ENCODE measurements around the gene NCBP2. TPM values are rescaled to one million over a fixed set of nuclear protein-coding genes. Genes with fewer than 3 reads are reported as not detected.

NCBP2 gene
- total RNA-seq, 6 experiments from 2014 or later: 12.9 to 24.6 (median 19.1) TPM

DNA sequence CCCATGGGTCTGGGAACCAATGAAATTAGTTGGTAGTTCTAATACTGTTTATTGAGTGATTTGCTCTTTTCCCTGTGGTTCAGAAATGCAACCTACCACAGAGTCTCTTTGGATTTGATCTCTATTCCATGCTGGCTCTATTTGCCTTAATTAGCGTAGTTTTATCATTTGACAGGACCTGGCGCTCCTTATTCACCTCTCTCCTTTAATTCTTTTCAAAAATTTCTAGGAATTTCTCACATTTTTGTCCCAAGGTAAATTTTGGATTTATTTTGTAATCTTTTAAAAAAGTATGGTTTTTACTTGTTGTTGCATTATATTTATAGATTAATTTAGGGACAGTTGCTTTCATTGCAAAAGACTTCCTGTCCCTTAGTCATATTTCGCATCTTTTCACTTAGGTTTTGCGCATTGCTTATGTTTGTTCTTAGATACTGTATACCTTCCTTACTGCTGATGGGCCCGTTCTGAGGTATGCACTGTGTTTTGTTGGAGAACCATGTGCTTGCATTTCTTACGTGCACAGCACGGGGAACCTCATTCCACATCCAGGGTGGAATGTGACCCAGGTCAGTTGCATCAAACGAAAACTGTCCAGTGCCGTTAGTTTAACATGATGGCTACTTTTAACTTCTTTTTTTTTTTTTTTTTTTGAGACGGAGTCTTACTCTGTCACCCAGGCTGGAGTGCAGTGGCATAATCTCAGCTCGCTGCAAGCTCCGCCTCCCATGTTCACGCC is 47.6 kb downstream of the NCBP2 start:
- Histone ChIP-seq H3K27me3 (no peaks in the 10 kb centered on the region), H3K36me3 (peaks cover 0 to 1% (median 0%) of the 10 kb centered on the region in 4 donors), H3K4me1 (no peaks in the 10 kb centered on the region), H3K27ac (no peak overlapping the region), H3K4me3 (no peak overlapping the region), H3K9me3 (no peaks in the 10 kb centered on the region)
- WGBS (ENCODE audit: insufficient coverage, low coverage, low lambda C conversion rate, missing lambda C conversion rate): 97% methylated on average over 13 of the region's 13 CpGs
- ATAC-seq (no peak), DNase-seq (no peak)
- intact Hi-C loops (cut with DNase I): no loop called here
- TF ChIP-seq POLR2A (IDR thresholded peaks at IDR 0.05): no peak
- TF ChIP-seq, protein P1, sequence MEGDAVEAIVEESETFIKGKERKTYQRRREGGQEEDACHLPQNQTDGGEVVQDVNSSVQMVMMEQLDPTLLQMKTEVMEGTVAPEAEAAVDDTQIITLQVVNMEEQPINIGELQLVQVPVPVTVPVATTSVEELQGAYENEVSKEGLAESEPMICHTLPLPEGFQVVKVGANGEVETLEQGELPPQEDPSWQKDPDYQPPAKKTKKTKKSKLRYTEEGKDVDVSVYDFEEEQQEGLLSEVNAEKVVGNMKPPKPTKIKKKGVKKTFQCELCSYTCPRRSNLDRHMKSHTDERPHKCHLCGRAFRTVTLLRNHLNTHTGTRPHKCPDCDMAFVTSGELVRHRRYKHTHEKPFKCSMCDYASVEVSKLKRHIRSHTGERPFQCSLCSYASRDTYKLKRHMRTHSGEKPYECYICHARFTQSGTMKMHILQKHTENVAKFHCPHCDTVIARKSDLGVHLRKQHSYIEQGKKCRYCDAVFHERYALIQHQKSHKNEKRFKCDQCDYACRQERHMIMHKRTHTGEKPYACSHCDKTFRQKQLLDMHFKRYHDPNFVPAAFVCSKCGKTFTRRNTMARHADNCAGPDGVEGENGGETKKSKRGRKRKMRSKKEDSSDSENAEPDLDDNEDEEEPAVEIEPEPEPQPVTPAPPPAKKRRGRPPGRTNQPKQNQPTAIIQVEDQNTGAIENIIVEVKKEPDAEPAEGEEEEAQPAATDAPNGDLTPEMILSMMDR (IDR thresholded peaks at IDR 0.05): no peak

DNA sequence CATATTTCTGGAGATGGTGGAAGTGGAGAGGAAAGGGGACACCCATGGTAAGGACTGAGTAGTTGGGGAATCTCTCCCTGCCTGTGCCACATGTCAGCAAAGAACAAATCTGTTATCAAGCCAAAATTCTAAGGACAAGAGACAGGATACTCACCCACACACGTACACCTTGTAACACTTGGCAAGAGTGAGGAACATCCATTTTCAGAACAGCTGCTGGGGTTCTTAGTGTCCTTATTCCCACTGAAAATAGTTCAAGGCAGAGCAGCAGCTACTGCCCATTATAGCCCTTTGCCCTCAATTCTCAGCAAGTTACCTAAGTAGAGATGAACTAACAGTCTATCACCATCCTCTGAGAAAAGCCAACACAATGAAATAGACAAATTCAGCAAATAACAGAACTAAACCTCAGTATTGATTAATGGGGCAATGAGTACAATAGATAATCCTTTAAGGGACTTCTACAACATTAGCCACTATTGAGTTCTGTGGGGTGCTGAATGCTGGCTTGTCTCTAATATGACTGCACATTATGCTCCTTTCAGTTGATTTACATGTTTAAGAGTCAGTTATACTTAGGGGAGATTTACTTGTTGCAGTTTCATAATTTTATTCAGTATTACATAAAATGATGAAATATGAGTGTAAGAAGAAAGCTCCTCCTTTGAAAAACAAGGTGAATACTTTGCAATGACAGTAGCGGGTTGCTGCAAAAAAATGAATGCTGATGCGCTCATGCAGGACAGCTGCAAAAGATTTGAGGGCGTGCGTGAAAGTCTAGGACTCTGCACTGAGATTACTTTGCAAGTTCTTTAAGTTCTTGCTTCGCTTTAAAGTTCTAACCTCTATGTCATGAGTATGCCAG is 52.3 kb downstream of the NCBP2 start:
- DNase-seq (no peak), ATAC-seq (no peak)
- Histone ChIP-seq H3K4me3 (no peak overlapping the region), H3K27me3 (no peaks in the 10 kb centered on the region), H3K9me3 (no peaks in the 10 kb centered on the region), H3K4me1 (no peaks in the 10 kb centered on the region), H3K27ac (no peak overlapping the region), H3K36me3 (peaks cover 0 to 16% (median 0%) of the 10 kb centered on the region in 4 donors)
- 91% methylated on average over 6 of the region's 6 CpGs for WGBS (ENCODE audit: insufficient coverage, low coverage, low lambda C conversion rate, missing lambda C conversion rate)
- no peak for TF ChIP-seq POLR2A (IDR thresholded peaks at IDR 0.05)
- TF ChIP-seq, protein P1 (IDR thresholded peaks at IDR 0.05): no peak
- intact Hi-C loops (cut with DNase I): no loop called here

DNA sequence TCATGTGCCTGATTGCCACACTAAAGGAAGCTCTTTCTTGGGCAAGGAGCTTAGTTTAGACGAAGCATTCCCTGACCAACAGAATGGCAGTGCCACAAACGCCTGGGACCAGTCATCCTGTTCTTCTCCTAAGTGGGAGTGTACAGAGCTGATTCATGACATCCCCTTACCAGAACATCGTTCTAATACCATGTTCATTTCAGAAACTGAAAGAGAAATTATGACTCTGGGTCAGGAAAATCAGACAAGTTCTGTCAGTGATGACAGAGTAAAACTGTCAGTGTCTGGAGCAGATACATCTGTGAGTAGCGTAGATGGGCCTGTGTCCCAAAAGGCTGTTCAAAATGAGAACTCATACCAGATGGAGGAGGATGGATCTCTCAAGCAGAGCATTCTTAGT is 56.2 kb downstream of the NCBP2 start:
- TF ChIP-seq POLR2A (IDR thresholded peaks at IDR 0.05): no peak
- TF ChIP-seq, protein P1 (IDR thresholded peaks at IDR 0.05): no peak
- no peak overlapping the region for H3K27ac ChIP-seq
- no peak for ATAC-seq
- no peaks in the 10 kb centered on the region for H3K4me1 ChIP-seq
- WGBS (ENCODE audit: insufficient coverage, low coverage, low lambda C conversion rate, missing lambda C conversion rate): 67% methylated on average over 2 of the region's 4 CpGs
- H3K27me3 ChIP-seq: no peaks in the 10 kb centered on the region
- DNase-seq: no peak
- intact Hi-C loops (cut with DNase I): no loop called here
- H3K4me3 ChIP-seq: no peak overlapping the region
- H3K9me3 ChIP-seq: no peaks in the 10 kb centered on the region
- H3K36me3 ChIP-seq: peaks cover 0 to 16% (median 0%) of the 10 kb centered on the region in 4 donors

Other genes with a start within 250 kb of the NCBP2 start
- under 1 TPM; 0.37 to 0.99 (median 0.51) TPM for gene CEP19, start 230.3 kb downstream of the NCBP2 start, total RNA-seq
- 10 to 100 TPM in 2 of 6 experiments, 1 to 10 TPM in 4; 6.4 to 17.0 (median 7.2) TPM for gene PIGX, start 230.2 kb downstream of the NCBP2 start, total RNA-seq
- gene PAK2, start 202.7 kb downstream of the NCBP2 start, total RNA-seq: 10 to 100 TPM; 35.7 to 59.6 (median 42.0) TPM
- gene SENP5, start 74.6 kb downstream of the NCBP2 start, total RNA-seq: 10 to 100 TPM; 13.0 to 21.9 (median 15.3) TPM
- 1 to 10 TPM; 1.2 to 2.8 (median 2.4) TPM for gene PIGZ, start 26.3 kb upstream of the NCBP2 start, total RNA-seq
- 1 to 10 TPM in 4 of 6 experiments, under 1 TPM in 2; 0.42 to 5.3 (median 2.0) TPM for gene MELTF, start 87.3 kb upstream of the NCBP2 start, total RNA-seq

Data from right lobe of liver (tissue), 6 donors.